Progenitor cell of endocrine pancreas (in vitro differentiated cells): ENCODE results near the gene RNF225. TPM values are rescaled to one million over a fixed set of nuclear protein-coding genes. Genes with fewer than 3 reads are reported as not detected.
"Not testable (repeated sequence)": the region's sequence is repeated elsewhere in the genome, so short reads cannot be mapped to it uniquely, and the experiment has no call there.

Experiments
- DNase-seq: peaks from one replicate; pipeline ENCODE4 v3.0.0; 2021; ENCODE audit warnings: low spot score; ENCODE audit not compliant: unreplicated experiment
- H3K27ac Mint-ChIP-seq: 2 replicates; pipeline ENCODE4 v1.8.0; 2021; ENCODE audit warnings: mild to moderate bottlenecking, moderate library complexity, mixed read lengths
- H3K27me3 Mint-ChIP-seq: 2 replicates; pipeline ENCODE4 v1.8.0; 2021; ENCODE audit warnings: mixed read lengths
- H3K36me3 Mint-ChIP-seq: 2 replicates; pipeline ENCODE4 v1.8.0; 2022; ENCODE audit warnings: mixed read lengths; ENCODE audit not compliant: insufficient read depth
- H3K4me1 Mint-ChIP-seq: 2 replicates; pipeline ENCODE4 v1.8.0; 2021; ENCODE audit warnings: low read depth, mixed read lengths
- H3K4me3 Mint-ChIP-seq: 2 replicates; pipeline ENCODE4 v1.8.0; 2021; ENCODE audit warnings: low read depth, mild to moderate bottlenecking, moderate library complexity, mixed read lengths
- H3K9me3 Mint-ChIP-seq: 2 replicates; pipeline ENCODE4 v1.8.0; 2021; ENCODE audit warnings: low read depth, mixed read lengths
- CTCF ChIP-seq: fragments of 200-600 bp; sonication (generic); IDR thresholded peaks from one replicate; pipeline ENCODE4 v1.5.0; 2021; ENCODE audit warnings: antibody characterized with exemption, mild to moderate bottlenecking; ENCODE audit not compliant: unreplicated experiment
- total RNA-seq: library from RNA; stranded (reverse); gene quantifications from 2 replicates; pipeline ENCODE4 v1.2.1, GENCODE V29; 2021

Gene RNF225
- total RNA-seq, 1 donor from 2014 or later, result not detected

GRCh38 chr19:58374200-58374599 is 21.3 kb upstream of the RNF225 start:
- no peaks in the 10 kb centered on the region for H3K9me3 Mint-ChIP-seq
- peaks cover 6% of the 10 kb centered on the region for H3K36me3 Mint-ChIP-seq
- TF ChIP-seq CTCF, result no peak
- no peaks in the 10 kb centered on the region for H3K4me1 Mint-ChIP-seq
- H3K27ac Mint-ChIP-seq, result no peak overlapping the region
- no peaks in the 10 kb centered on the region for H3K27me3 Mint-ChIP-seq
- no peak overlapping the region for H3K4me3 Mint-ChIP-seq
- DNase-seq, result no peak

GRCh38 chr19:58376724-58377123 is 18.7 kb upstream of the RNF225 start:
- H3K4me1 Mint-ChIP-seq, H3K27ac Mint-ChIP-seq, DNase-seq, H3K4me3 Mint-ChIP-seq, H3K9me3 Mint-ChIP-seq, H3K27me3 Mint-ChIP-seq, H3K36me3 Mint-ChIP-seq: not testable (repeated sequence)

GRCh38 chr19:58379246-58379645 is 16.2 kb upstream of the RNF225 start:
- DNase-seq, result no peak
- no peak for TF ChIP-seq CTCF
- H3K4me3 Mint-ChIP-seq, result peak overlapping the region; percentile 91
- no peaks in the 10 kb centered on the region for H3K9me3 Mint-ChIP-seq
- H3K27ac Mint-ChIP-seq, result no peak overlapping the region
- H3K36me3 Mint-ChIP-seq, result no peaks in the 10 kb centered on the region
- H3K27me3 Mint-ChIP-seq, result no peaks in the 10 kb centered on the region
- H3K4me1 Mint-ChIP-seq, result peaks cover 13% of the 10 kb centered on the region

GRCh38 chr19:58380037-58380661 is 15.3 kb upstream of the RNF225 start:
- Mint-ChIP-seq H3K9me3 (no peaks in the 10 kb centered on the region), H3K36me3 (no peaks in the 10 kb centered on the region), H3K27me3 (no peaks in the 10 kb centered on the region), H3K27ac (peak overlapping the region; percentile 95), H3K4me1 (peaks cover 13% of the 10 kb centered on the region), H3K4me3 (peak overlapping the region; percentile 91)
- TF ChIP-seq CTCF, result no peak
- no peak for DNase-seq

DNA sequence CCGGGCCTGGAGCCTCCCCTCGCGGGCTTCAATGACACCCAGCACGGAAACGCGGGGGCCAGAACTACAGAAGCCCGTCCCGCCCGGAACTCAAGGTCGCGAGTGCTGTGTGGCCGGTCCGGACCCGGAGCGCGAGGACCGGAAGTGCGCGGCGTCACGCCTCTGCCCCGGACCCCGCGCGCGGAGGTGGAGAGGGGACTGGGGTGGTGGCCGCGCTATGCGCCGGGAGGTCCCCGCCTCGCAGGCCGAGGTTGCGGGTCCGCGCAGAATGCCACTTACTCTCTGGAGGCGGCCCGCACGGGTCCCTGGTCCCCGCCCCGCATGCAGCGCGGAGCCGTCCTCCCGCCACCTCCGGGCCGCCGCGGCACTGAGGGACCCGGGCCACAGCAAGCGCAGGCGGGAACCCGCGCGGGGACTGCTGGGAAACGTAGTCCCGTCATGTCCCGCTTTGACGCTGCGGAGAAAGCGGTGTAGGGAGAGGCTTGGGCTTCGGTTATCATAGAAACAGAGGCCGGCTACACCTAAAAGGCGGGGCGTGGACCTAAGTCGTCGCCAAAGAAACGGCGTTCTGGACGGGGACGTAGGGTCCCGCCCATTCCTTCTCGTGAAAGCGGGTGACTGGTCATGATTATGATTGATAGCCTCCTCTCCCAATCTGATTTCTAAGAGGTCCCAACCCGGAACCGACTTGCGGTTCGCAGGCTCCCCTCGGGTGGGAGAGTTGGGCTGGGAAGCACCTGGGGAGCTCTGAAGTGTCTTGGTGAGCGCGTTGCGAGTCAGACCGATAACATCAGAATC is 14.6 kb upstream of the RNF225 start, which contains the start of gene ZNF837:
Gene ZNF837 (minus strand): TSS at position 369 of the 798 bp plus-strand sequence. CDS start 11,698 bp downstream, outside the sequence.
- Mint-ChIP-seq H3K27ac (peak within 1 kb of the TSS; percentile 95), H3K27me3 (no peaks in the 10 kb centered on the region), H3K4me3 (peak within 1 kb of the TSS; percentile 91), H3K9me3 (no peaks in the 10 kb centered on the region), H3K36me3 (no peaks in the 10 kb centered on the region), H3K4me1 (peaks cover 17% of the 10 kb centered on the region)
- no peak for TF ChIP-seq CTCF
- DNase-seq, result peak; percentile 91
